Measurements from ENCODE around the gene RNF31.
"Not testable (repeated sequence)": the region's sequence is repeated elsewhere in the genome, so short reads cannot be mapped to it uniquely, and the experiment has no call there.

Gene RNF31

GRCh38 chr14:24146978-24147760 lies at the start of gene RNF31:
Gene RNF31 (plus strand): TSS chr14:24147498. CDS start chr14:24147699, 201 bp downstream.
- Histone ChIP-seq H3K4me1 (ENCODE audit: control insufficient read depth in 2 of 2, insufficient read depth in 2 of 2, low read length in 2 of 2) (peaks cover 28 to 30% of the 10 kb centered on the region in 2 donors), H3K9ac (ENCODE audit: low read depth in 1 of 2, low read length in 2 of 2) (peak within 1 kb of the TSS; percentile 82 to 93), H3K9me3 (ENCODE audit: control insufficient read depth in 2 of 2, low read length in 2 of 2) (no peaks in the 10 kb centered on the region), H3K36me3 (ENCODE audit: control insufficient read depth in 2 of 2, insufficient read depth in 2 of 2, low read length in 2 of 2) (peaks cover 44 to 47% of the 10 kb centered on the region in 2 donors), H3K27ac (ENCODE audit: low read depth in 2 of 2, low read length in 2 of 2) (peak within 1 kb of the TSS; percentile 94 to 97), H3K27me3 (ENCODE audit: control insufficient read depth in 2 of 2, insufficient read depth in 2 of 2, low read length in 2 of 2) (no peaks in the 10 kb centered on the region), H3K4me3 (ENCODE audit: low read length in 2 of 2) (peak within 1 kb of the TSS; percentile 79 to 99)

- H3K27ac ChIP-seq (ENCODE audit: low read depth in 2 of 2, low read length in 2 of 2): no peak overlapping the region
- H3K4me1 ChIP-seq (ENCODE audit: control insufficient read depth in 2 of 2, insufficient read depth in 2 of 2, low read length in 2 of 2): peaks cover 12 to 15% of the 10 kb centered on the region in 2 donors
- H3K27me3 ChIP-seq (ENCODE audit: control insufficient read depth in 2 of 2, insufficient read depth in 2 of 2, low read length in 2 of 2): no peaks in the 10 kb centered on the region
- no peaks in the 10 kb centered on the region for H3K9me3 ChIP-seq (ENCODE audit: control insufficient read depth in 2 of 2, low read length in 2 of 2)
- no peak overlapping the region for H3K4me3 ChIP-seq (ENCODE audit: low read length in 2 of 2)
- peaks cover 40 to 49% of the 10 kb centered on the region in 2 donors for H3K36me3 ChIP-seq (ENCODE audit: control insufficient read depth in 2 of 2, insufficient read depth in 2 of 2, low read length in 2 of 2)
- H3K9ac ChIP-seq (ENCODE audit: low read depth in 1 of 2, low read length in 2 of 2): no peak overlapping the region
Measured at GRCh38 chr14:24098229-24098926, 48.9 kb upstream of the RNF31 start.

GRCh38 chr14:24098927-24099813 lies 48.1 kb upstream of the RNF31 start:
- Histone ChIP-seq H3K9ac (ENCODE audit: low read depth in 1 of 2, low read length in 2 of 2) (no peak overlapping the region), H3K36me3 (ENCODE audit: control insufficient read depth in 2 of 2, insufficient read depth in 2 of 2, low read length in 2 of 2) (peaks cover 45 to 55% of the 10 kb centered on the region in 2 donors), H3K27me3 (ENCODE audit: control insufficient read depth in 2 of 2, insufficient read depth in 2 of 2, low read length in 2 of 2) (no peaks in the 10 kb centered on the region), H3K27ac (ENCODE audit: low read depth in 2 of 2, low read length in 2 of 2) (no peak overlapping the region), H3K9me3 (ENCODE audit: control insufficient read depth in 2 of 2, low read length in 2 of 2) (no peaks in the 10 kb centered on the region), H3K4me1 (ENCODE audit: control insufficient read depth in 2 of 2, insufficient read depth in 2 of 2, low read length in 2 of 2) (peaks cover 9 to 10% of the 10 kb centered on the region in 2 donors), H3K4me3 (ENCODE audit: low read length in 2 of 2) (no peak overlapping the region)

- Histone ChIP-seq H3K4me1 (ENCODE audit: control insufficient read depth in 2 of 2, insufficient read depth in 2 of 2, low read length in 2 of 2) (peaks cover 4 to 5% of the 10 kb centered on the region in 2 donors), H3K4me3 (ENCODE audit: low read length in 2 of 2) (no peak overlapping the region), H3K27ac (ENCODE audit: low read depth in 2 of 2, low read length in 2 of 2) (no peak overlapping the region), H3K27me3 (ENCODE audit: control insufficient read depth in 2 of 2, insufficient read depth in 2 of 2, low read length in 2 of 2) (no peaks in the 10 kb centered on the region), H3K9me3 (ENCODE audit: control insufficient read depth in 2 of 2, low read length in 2 of 2) (no peaks in the 10 kb centered on the region), H3K36me3 (ENCODE audit: control insufficient read depth in 2 of 2, insufficient read depth in 2 of 2, low read length in 2 of 2) (peaks cover 45 to 55% of the 10 kb centered on the region in 2 donors), H3K9ac (ENCODE audit: low read depth in 1 of 2, low read length in 2 of 2) (no peak overlapping the region)
Measured at GRCh38 chr14:24100197-24100981, 46.9 kb upstream of the RNF31 start.

GRCh38 chr14:24100982-24101494 lies 46.3 kb upstream of the RNF31 start:
- H3K36me3 ChIP-seq (ENCODE audit: control insufficient read depth in 2 of 2, insufficient read depth in 2 of 2, low read length in 2 of 2): peaks cover 45 to 55% of the 10 kb centered on the region in 2 donors

GRCh38 chr14:24102357-24103048 lies 44.8 kb upstream of the RNF31 start:
- no peaks in the 10 kb centered on the region for H3K9me3 ChIP-seq (ENCODE audit: control insufficient read depth in 2 of 2, low read length in 2 of 2)
- no peak overlapping the region for H3K9ac ChIP-seq (ENCODE audit: low read depth in 1 of 2, low read length in 2 of 2)
- no peaks in the 10 kb centered on the region for H3K27me3 ChIP-seq (ENCODE audit: control insufficient read depth in 2 of 2, insufficient read depth in 2 of 2, low read length in 2 of 2)
- H3K36me3 ChIP-seq (ENCODE audit: control insufficient read depth in 2 of 2, insufficient read depth in 2 of 2, low read length in 2 of 2): peaks cover 45 to 51% of the 10 kb centered on the region in 2 donors
- H3K4me1 ChIP-seq (ENCODE audit: control insufficient read depth in 2 of 2, insufficient read depth in 2 of 2, low read length in 2 of 2): no peaks in the 10 kb centered on the region
- no peak overlapping the region for H3K27ac ChIP-seq (ENCODE audit: low read depth in 2 of 2, low read length in 2 of 2)
- H3K4me3 ChIP-seq (ENCODE audit: low read length in 2 of 2): no peak overlapping the region

More at GRCh38 chr14:24100982-24101494, 46.3 kb upstream of the RNF31 start:
- no peaks in the 10 kb centered on the region for H3K9me3 ChIP-seq (ENCODE audit: control insufficient read depth in 2 of 2, low read length in 2 of 2)
- H3K4me3 ChIP-seq (ENCODE audit: low read length in 2 of 2): no peak overlapping the region
- H3K27me3 ChIP-seq (ENCODE audit: control insufficient read depth in 2 of 2, insufficient read depth in 2 of 2, low read length in 2 of 2): no peaks in the 10 kb centered on the region
- no peak overlapping the region for H3K27ac ChIP-seq (ENCODE audit: low read depth in 2 of 2, low read length in 2 of 2)
- H3K9ac ChIP-seq (ENCODE audit: low read depth in 1 of 2, low read length in 2 of 2): no peak overlapping the region
- H3K4me1 ChIP-seq (ENCODE audit: control insufficient read depth in 2 of 2, insufficient read depth in 2 of 2, low read length in 2 of 2): no peaks in the 10 kb centered on the region

GRCh38 chr14:24103451-24103850 lies 43.8 kb upstream of the RNF31 start:
- no peak overlapping the region for H3K9ac ChIP-seq (ENCODE audit: low read depth in 1 of 2, low read length in 2 of 2)
- H3K27me3 ChIP-seq (ENCODE audit: control insufficient read depth in 2 of 2, insufficient read depth in 2 of 2, low read length in 2 of 2): no peaks in the 10 kb centered on the region
- H3K27ac ChIP-seq (ENCODE audit: low read depth in 2 of 2, low read length in 2 of 2): no peak overlapping the region
- H3K4me1 ChIP-seq (ENCODE audit: control insufficient read depth in 2 of 2, insufficient read depth in 2 of 2, low read length in 2 of 2): no peaks in the 10 kb centered on the region
- no peak overlapping the region for H3K4me3 ChIP-seq (ENCODE audit: low read length in 2 of 2)
- H3K36me3 ChIP-seq (ENCODE audit: control insufficient read depth in 2 of 2, insufficient read depth in 2 of 2, low read length in 2 of 2): peaks cover 39 to 46% of the 10 kb centered on the region in 2 donors
- no peaks in the 10 kb centered on the region for H3K9me3 ChIP-seq (ENCODE audit: control insufficient read depth in 2 of 2, low read length in 2 of 2)

- Histone ChIP-seq H3K36me3 (ENCODE audit: control insufficient read depth in 2 of 2, insufficient read depth in 2 of 2, low read length in 2 of 2) (peaks cover 21 to 25% of the 10 kb centered on the region in 2 donors), H3K4me1 (ENCODE audit: control insufficient read depth in 2 of 2, insufficient read depth in 2 of 2, low read length in 2 of 2) (peaks cover 0 to 13% of the 10 kb centered on the region in 2 donors)
- H3K9me3 ChIP-seq (ENCODE audit: control insufficient read depth in 2 of 2, low read length in 2 of 2); H3K27me3 ChIP-seq (ENCODE audit: control insufficient read depth in 2 of 2, insufficient read depth in 2 of 2, low read length in 2 of 2); H3K9ac ChIP-seq (ENCODE audit: low read depth in 1 of 2, low read length in 2 of 2); H3K4me3 ChIP-seq (ENCODE audit: low read length in 2 of 2); H3K27ac ChIP-seq (ENCODE audit: low read depth in 2 of 2, low read length in 2 of 2): not testable (repeated sequence)
Measured at GRCh38 chr14:24105609-24106239, 41.6 kb upstream of the RNF31 start.

Measured in mucosa of rectum (tissue), 2 donors.